PFSK-1 (cell line): ENCODE data around the gene RHBG.

Experiments
- FOXP2 ChIP-seq: optimal IDR thresholded peaks from 2 replicates; pipeline ENCODE3; 2011; ENCODE audit warnings: borderline replicate concordance, control low read depth, inconsistent platforms; ENCODE audit not compliant: insufficient read depth; ENCODE audit errors: extremely low read length, extremely low read depth
- POLR2AphosphoS5 ChIP-seq: IDR thresholded peaks from 2 replicates; pipeline ENCODE4 v1.6.1; 2012; ENCODE audit warnings: low read depth, mild to moderate bottlenecking, control low read depth, low read length, moderate library complexity
- REST ChIP-seq, 2 experiments: IDR thresholded peaks; 2 replicates each; pipeline versions ENCODE4 v1.6.1 to v1.8.0; 2011 to 2012; ENCODE audit warnings: low read depth in 2 of 2, low read length in 2 of 2, control low read depth in 1 of 2, inconsistent platforms in 1 of 2, mild to moderate bottlenecking in 1 of 2, moderate library complexity in 1 of 2; ENCODE audit not compliant: insufficient read depth in 1 of 2
- SIN3A ChIP-seq: IDR thresholded peaks from 2 replicates; pipeline ENCODE4 v1.6.1; 2012; ENCODE audit warnings: mild to moderate bottlenecking, low read length, moderate library complexity, borderline replicate concordance; ENCODE audit not compliant: insufficient read depth
- TAF1 ChIP-seq: IDR thresholded peaks from 2 replicates; pipeline ENCODE4 v1.6.1; 2012; ENCODE audit warnings: low read length, control low read depth, borderline replicate concordance; ENCODE audit not compliant: insufficient read depth

The RHBG gene

DNA sequence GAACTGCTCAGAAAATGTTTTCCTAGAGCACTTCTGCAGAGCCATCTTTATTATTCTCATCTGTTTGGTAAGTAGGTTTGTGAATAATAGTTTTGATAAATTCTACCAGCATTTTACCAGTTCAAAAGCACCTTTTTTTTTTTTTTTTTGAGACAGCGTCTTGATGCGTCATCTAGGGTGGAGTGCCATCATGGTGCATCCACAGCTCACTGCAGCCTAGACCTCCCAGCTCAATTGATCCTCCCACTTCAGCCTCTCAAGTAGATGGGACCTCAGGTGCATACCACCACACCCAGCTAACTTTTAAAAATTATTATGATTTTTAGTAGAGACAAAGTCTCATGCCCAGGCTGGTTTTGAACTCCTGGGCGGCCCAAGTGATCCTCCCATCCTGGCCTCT, 9.8 kb upstream of the RHBG start:
- no peak for TF ChIP-seq REST (IDR thresholded peaks at IDR 0.05; ENCODE audit: insufficient read depth in 1 of 2, low read depth in 2 of 2, low read length in 2 of 2)
- no peak for TF ChIP-seq POLR2AphosphoS5
- no peak for TF ChIP-seq SIN3A
- TF ChIP-seq FOXP2, result no peak
- TF ChIP-seq TAF1, result no peak

GRCh38 chr1:156359973-156360372, 9.0 kb upstream of the RHBG start:
- TF ChIP-seq SIN3A (no peak), REST (IDR thresholded peaks at IDR 0.05; ENCODE audit: insufficient read depth in 1 of 2, low read depth in 2 of 2, low read length in 2 of 2) (no peak), TAF1 (no peak), FOXP2 (no peak), POLR2AphosphoS5 (no peak)

- no peak for TF ChIP-seq FOXP2
- no peak for TF ChIP-seq REST (IDR thresholded peaks at IDR 0.05; ENCODE audit: insufficient read depth in 1 of 2, low read depth in 2 of 2, low read length in 2 of 2)
- TF ChIP-seq POLR2AphosphoS5, result no peak
- TF ChIP-seq SIN3A, result no peak
- no peak for TF ChIP-seq TAF1
Observed at GRCh38 chr1:156360534-156360933, 8.5 kb upstream of the RHBG start.

DNA sequence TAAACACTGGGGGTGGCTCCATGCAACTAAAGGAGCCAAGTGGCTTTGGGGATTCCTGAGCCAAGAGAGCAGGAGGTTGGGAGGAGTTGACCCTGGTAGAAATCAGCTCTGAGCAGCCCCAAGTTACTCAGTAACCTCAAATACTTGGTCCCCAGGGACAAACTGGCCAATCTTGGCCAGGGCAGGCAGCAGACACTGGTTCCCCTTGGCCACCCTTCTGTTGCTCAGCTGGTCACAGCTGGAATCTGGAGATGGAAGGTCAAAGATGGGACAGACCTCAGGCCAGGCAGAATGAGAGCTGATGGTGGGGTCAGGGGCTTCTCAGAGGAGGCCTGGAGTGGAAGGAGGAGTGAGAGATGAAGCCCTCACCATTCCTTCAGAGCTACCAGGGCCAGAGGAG, 3.3 kb upstream of the RHBG start:
- no peak for TF ChIP-seq SIN3A
- no peak for TF ChIP-seq REST (IDR thresholded peaks at IDR 0.05; ENCODE audit: insufficient read depth in 1 of 2, low read depth in 2 of 2, low read length in 2 of 2)
- no peak for TF ChIP-seq FOXP2
- no peak for TF ChIP-seq POLR2AphosphoS5
- TF ChIP-seq TAF1, result no peak

DNA sequence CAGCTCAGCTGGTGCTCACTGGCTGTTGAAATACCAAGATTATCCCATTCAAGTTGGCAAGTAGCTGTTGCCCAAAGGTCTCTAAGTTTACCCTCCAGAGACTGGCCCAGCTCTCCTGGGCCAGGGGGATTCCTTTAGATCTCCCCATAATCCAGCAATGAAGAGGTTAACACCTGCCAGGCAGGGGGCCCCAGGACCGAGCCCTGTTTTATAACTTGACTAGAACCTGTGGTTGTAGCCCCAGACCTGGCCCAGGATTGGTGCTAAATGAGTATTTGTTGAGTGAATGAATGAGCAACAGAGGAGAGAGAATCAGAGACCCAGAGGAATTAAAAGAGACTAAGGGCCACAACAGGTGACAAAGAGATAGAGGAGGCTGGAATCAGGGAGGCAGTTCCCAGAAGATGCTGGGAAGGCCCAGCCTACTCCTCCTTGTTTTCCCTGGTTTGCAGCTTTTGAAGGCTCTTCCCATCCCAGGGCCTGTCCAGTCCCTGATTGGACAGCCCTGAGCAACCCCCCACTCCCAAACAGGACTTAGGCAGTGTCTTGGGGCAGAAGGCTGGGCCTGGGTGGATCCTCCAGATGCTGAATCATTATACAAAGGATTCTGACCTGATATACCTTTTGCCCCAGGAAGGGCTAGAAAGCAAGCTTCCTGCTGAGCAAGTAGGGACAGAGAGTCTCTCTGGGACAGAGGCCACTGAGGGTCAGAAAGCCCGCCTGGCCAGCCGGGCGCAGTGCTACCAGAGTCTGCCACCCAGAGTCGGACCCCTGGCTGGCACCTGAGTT, 2.4 kb upstream of the RHBG start:
- no peak for TF ChIP-seq TAF1
- no peak for TF ChIP-seq POLR2AphosphoS5
- no peak for TF ChIP-seq SIN3A
- TF ChIP-seq REST (IDR thresholded peaks at IDR 0.05; ENCODE audit: insufficient read depth in 1 of 2, low read depth in 2 of 2, low read length in 2 of 2), result no peak
- no peak for TF ChIP-seq FOXP2
